T-helper 2 cell (primary cell): ENCODE results near the gene CRMP1.
"Not testable (repeated sequence)": the region's sequence is repeated elsewhere in the genome, so short reads cannot be mapped to it uniquely, and the experiment has no call there.

Experiments
- DNase-seq, 5 experiments: peaks; one replicate each; pipeline versions ENCODE4 v3.0.0 to v3.0.0-alpha.2; 2012 to 2022

The CRMP1 gene

DNA sequence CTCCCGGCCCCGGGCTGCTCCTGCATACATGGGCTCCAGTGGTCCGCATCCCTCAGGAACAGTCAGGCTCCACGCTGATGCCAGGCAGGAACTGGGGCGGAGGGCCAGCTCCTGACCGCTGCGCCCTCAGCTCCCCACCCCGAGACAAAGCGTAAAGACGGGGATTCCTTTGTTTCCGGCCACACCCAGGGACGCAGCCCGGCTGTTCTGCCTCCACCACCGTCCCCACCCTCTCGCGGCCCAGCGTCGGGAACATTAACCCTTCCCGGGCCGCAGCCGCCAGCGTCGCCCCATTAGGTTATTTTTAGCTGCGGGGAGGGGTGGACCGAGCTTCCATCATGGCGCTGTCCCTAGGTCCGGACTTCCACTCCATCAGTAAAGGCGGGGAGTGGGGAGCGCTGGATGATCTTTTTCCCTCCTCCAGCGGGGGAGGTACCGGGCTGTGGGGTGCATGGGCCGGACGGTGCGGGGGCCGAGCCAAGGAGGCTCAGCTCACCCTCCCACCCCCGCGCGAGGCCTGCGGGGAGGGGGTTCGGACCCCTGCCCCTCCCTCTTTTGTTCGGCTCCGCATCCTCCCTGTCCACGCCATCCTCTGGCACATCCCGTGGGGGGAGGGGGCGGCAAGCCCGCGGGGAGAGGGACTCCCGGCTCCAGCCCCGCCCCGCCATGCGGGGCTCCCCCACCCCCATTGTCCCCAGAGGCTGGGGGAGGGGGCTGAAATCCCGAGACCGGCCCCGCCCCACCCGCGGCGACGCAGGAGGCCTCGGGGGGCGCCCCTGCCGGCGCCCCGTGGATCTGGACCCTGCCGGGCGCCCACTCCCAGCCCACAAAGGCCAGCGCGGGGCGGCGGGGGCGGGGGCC lies 5.3 kb downstream of the CRMP1 start:
- DNase-seq: no peak

GRCh38 chr4:5887011-5887360 lies 5.9 kb downstream of the CRMP1 start:
- DNase-seq: no peak

DNA sequence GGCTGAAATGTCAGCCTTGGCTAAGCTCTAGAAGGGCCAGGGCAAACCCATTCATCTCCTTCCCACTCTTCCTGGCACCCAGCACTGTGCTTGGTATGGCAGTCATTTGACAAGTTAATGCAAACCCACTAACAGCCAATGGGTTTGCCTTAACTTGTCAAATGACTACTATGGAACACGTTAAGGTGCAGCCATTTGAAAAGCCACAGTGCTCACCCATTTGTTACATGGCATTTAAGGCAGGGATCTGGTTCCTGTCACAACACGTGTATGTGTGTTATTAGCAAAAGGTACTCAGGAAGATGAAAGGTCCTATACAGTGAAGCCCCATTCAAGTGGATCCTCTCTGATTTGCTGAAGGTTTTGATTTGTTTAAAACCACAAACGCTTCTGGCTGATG lies 7.2 kb downstream of the CRMP1 start:
- no peak for DNase-seq

DNA sequence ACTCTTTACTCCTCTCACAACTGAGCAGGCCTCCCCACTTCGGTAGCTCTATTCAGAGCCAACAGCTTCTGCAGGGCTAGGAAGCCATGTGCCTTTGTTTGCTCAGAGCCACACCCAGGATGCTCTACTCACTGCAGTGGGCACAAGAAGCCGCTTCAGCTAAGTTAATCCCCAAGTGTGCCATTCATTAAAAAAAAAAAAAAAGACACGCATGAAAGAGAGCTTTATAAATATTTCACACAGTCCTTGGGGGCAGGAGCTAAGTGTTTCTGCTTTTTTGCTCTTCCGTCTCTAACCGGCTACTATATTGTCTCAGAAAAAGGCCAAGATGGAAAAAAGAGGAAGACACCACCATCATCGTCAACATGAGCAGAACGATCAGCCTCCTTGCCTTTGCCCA lies 8.1 kb downstream of the CRMP1 start:
- DNase-seq: no peak

- no peak for DNase-seq
These were observed 9.0 kb downstream of the CRMP1 start for GRCh38 chr4:5883916-5884315.

DNA sequence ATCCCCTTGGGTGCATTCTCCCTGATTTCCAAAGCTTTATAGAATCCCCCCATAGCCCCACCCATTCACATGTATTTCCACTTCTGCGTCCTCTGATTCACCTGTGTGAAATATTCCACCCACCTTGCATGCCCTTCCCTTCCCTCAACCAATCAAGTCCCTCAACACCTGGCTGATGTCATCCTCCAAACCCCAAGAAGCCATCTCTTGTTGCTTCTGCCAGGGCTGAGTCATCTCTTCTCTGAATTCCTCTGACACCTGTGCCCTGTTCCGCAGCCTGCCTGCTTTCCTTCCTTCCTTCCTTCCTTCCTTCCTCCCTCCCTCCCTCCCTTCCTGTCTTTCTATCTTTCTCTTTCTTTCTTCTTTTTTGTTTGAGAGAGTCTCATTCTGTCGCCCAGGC lies 9.9 kb downstream of the CRMP1 start:
- DNase-seq: no peak

GRCh38 chr4:5881340-5881739 lies 11.5 kb downstream of the CRMP1 start:
- DNase-seq: no peak

DNA sequence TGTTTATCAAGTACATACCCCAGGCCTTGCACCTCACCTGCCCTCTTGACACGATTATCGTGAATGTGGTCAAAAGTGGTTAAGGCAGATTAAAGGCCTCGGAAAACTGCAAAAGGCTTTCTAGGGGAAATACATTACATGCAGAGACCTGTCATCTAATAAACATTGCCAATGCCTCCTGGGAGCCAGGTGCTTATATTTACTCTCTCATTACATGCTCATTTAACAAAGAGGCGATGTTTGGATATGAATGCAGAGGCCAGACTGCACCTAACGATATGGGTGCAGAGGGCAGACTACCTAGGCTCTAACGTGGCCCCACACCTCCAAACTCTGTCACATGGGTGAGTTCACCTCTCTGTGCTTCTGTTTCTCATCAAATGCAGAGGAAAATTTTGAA lies 14.5 kb downstream of the CRMP1 start:
- no peak for DNase-seq

DNA sequence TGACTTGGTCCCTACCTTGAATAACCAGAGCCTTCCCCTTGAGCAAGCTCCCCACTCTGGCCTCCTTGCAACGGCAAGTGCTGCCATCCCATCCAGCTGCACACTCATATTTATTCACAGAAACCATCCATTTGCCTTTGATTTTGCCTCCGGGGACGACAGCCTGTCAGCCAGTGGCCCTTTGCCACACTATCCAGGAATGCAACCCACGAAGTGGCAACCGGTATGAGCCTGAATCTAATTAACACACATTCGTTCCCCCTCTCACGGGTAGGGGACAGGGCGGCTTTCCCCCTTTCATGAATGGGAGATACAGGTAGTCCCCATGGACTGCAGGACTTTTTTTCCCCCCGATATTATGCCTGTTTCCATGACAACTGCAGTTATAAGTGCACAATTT lies 15.5 kb downstream of the CRMP1 start:
- no peak for DNase-seq

DNA sequence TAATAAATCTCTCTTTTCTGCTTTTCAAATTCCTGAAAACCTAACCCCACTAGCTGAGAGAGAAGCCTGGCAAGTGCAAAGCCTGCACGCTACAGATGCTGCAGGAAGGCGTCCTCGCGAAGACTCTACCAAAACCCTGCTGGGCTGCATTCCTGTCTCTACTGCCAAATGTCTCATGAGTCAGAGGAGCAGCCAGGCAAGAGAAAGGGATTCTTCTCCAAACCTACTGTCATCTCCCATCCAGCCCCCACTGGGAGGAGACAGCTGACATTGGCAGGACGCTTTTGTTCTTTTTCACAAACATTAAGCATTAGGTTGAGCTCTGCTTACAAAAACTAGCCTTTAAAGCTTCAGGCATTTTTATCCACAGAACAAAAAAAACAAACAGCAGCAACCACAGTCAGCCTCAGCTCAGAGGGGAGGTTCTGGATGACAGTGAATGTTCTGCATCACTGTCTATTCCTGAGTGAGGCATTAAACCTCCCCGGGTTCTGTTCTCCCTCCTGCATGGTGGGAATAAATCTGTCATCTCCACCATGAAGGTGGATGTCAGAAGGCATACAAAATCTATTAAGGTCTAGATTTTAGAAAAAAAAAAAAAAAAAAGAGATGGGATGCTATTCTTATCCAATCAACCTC lies 18.0 kb downstream of the CRMP1 start:
- no peak for DNase-seq

GRCh38 chr4:5870701-5871100 lies 22.2 kb downstream of the CRMP1 start:
- peak in 1 of 5 experiments; percentile 25 for DNase-seq

DNA sequence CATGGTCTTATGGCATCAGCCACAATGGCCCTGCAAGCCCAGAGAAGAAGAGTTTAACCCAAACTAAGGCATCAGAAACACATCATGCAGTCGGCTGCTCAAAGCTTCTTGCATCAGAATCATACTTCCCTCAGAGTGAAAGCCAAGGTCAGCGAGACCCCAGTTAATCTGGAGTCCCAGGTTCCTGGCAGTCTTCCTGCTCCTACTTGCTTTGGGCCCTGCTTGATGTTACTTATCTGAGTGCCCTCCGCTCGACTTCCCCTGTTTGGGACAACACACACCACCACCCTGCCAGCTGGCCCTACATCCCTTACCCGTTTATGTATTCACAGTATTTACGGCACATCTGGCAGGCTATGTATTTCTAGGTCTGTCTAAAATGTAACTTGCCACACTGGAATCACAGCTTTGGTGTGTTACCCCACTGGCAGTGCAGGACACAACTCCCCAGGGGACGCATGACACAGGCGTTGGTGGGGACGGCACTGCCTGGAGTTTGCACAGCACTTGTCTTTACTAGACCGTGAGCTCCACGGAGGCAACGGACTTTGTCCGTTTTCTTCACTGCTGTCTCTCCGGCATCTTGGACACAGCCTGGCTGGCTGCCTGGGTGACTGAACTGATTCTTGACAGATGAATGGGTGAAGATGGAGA lies 22.8 kb downstream of the CRMP1 start:
- DNase-seq: no peak

DNA sequence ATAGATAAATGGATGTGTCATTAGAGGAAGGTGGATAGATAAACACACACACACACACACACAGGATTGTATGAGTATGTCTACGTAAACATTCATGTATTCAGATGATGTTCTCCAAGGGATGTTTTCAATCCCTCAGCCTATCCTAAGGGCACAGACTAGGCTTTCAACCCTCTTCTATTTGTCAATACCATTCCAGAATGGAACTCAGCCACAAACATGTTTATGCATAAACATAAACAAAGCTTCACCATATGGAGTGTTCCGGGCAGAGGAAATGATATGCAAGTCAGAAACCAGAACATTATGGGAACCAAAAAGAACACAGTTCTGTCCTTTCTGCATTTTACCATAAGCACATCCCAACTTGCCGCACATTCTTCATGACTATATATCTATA lies 25.0 kb downstream of the CRMP1 start:
- DNase-seq: no peak

- peak in 1 of 5 experiments; percentile 54 for DNase-seq
These were observed 25.8 kb downstream of the CRMP1 start for GRCh38 chr4:5866841-5867813.

GRCh38 chr4:5865896-5866599 lies 26.8 kb downstream of the CRMP1 start:
- DNase-seq: peak in 1 of 5 experiments; percentile 75

DNA sequence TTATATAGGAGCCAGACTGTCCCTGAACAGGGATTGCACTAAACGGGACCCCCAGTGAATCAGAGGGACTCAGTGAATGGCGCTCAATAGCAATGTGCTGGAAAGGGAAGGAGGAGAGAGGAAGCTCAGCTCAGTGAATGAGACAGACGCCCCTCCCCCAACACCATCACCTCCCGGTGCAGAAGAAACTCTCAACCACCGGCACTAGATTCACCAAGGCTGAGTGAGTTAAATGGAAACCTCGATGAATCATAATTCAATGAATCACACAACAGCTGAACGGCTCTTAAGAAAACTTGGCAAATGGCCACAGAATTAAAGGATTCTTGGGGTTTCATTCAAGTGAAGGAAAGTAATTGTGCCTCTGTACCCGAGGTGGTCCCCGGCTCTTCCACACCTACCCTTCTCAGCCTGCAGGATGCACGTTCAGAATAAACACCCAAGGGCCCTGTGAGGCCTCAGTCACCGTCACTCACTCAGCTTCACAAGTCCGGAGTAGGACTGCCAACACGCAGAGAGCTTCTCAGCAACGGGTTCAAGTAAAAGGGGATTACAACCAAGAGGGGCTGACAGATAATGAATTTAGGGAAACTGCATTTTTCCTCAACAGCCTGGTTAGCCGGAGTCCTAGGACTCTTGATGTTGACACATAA lies 29.3 kb downstream of the CRMP1 start:
- DNase-seq: peak in 2 of 5 experiments; percentile 9 to 91

DNA sequence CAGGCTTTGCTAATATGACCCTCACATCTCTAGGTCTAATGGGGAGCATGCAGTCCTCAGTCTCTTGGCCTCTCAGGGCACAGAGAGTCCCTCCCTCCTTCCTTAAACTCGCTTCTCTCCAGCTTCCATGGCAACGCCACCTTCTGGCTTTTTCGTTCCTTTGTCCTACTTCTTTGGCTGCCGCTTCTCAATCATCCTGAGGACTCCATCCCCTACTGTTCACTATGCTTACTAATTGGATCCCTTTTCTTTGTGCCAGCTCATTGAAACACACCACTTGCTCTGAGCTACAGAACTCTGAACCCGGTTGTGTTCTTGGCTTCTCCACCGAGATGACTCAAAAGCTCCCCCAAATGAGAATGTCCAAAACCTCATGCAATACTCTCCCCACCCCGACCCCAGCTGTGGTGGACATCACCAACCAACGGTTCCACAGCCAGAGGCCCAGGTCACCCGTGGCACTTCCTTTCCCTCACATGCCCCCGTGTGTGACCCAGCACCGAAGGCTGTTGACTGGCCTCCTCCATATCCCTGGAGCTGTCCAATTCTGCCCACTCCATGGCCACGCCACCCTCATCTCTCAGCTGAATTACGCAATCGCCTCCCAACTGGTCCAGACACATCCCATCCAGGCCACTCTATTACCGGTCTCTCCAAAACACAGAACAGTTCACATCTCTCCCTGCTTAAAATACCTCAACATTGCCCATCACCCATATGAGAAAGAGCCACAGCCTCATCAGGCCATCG lies 34.7 kb downstream of the CRMP1 start:
- DNase-seq: no peak

- no peak for DNase-seq
These were observed 35.7 kb downstream of the CRMP1 start for GRCh38 chr4:5857199-5857598.

DNA sequence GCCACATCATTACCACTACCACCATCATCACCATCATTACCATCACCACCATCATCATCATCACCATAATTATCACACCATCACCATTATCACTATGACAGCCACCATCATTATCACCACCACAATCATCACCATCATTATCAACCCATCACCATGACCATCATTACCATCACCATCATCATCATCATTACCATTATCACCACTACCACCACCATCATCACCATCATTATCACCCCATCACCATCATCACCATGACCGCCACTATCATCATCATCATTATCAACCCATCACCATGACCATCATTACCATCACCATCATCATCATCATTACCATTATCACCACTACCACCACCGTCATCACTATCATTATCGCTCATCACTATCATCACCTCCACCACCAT lies 36.5 kb downstream of the CRMP1 start:
- not testable (repeated sequence) for DNase-seq

GRCh38 chr4:5854929-5855328 lies 38.0 kb downstream of the CRMP1 start:
- no peak for DNase-seq
